Measurements from ENCODE around the gene LRP1B. TPM values are rescaled to one million over a fixed set of nuclear protein-coding genes. Genes with fewer than 3 reads are reported as not detected.

The LRP1B gene
- total RNA-seq, 6 experiments from 2014 or later, result 0.06 to 1.7 (median 0.15) TPM; not detected in 1

DNA sequence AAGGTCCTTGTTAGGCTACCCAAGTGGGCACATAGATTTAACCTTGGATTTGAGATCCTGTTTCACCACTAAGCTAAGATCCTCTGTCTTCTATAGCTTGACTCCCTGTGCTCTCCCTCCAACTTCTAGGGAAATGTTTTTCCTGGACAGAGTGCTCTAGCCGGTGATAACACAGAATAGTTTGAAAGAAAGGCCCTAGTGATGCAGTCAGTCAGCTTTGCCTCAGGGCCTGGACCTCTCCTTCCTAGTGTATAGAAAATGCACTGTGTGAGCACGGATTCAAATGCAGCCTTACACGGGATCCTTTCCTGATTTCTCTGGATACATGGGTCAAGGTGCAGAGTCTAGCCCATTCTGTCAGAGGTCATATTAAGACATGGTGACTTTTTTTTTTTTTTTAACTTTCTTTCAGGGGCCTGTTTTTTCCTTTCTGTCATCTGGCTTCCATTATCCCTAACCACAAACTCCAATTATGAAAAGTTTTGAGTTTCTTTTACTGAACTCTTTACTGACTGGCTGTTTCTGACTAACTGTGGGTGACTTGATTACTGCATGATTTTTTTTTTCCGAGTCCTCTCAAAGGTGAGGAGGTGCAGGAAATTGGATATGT is 122.6 kb downstream of the LRP1B start:
- ATAC-seq, result peak in 2 of 4 donors; percentile 31 to 40
- intact Hi-C loops (cut with DNase I), result no loop called here
- Histone ChIP-seq H3K9me3 (no peaks in the 10 kb centered on the region), H3K27ac (no peak overlapping the region), H3K27me3 (no peaks in the 10 kb centered on the region), H3K4me1 (no peaks in the 10 kb centered on the region), H3K4me3 (no peak overlapping the region), H3K36me3 (no peaks in the 10 kb centered on the region)
- DNase-seq, result no peak
- 66% methylated on average over 4 of the region's 4 CpGs for WGBS (ENCODE audit: insufficient coverage, low coverage, low lambda C conversion rate, missing lambda C conversion rate)
- TF ChIP-seq POLR2A (IDR thresholded peaks at IDR 0.05), result no peak
- TF ChIP-seq, protein P1, sequence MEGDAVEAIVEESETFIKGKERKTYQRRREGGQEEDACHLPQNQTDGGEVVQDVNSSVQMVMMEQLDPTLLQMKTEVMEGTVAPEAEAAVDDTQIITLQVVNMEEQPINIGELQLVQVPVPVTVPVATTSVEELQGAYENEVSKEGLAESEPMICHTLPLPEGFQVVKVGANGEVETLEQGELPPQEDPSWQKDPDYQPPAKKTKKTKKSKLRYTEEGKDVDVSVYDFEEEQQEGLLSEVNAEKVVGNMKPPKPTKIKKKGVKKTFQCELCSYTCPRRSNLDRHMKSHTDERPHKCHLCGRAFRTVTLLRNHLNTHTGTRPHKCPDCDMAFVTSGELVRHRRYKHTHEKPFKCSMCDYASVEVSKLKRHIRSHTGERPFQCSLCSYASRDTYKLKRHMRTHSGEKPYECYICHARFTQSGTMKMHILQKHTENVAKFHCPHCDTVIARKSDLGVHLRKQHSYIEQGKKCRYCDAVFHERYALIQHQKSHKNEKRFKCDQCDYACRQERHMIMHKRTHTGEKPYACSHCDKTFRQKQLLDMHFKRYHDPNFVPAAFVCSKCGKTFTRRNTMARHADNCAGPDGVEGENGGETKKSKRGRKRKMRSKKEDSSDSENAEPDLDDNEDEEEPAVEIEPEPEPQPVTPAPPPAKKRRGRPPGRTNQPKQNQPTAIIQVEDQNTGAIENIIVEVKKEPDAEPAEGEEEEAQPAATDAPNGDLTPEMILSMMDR (IDR thresholded peaks at IDR 0.05), result no peak

DNA sequence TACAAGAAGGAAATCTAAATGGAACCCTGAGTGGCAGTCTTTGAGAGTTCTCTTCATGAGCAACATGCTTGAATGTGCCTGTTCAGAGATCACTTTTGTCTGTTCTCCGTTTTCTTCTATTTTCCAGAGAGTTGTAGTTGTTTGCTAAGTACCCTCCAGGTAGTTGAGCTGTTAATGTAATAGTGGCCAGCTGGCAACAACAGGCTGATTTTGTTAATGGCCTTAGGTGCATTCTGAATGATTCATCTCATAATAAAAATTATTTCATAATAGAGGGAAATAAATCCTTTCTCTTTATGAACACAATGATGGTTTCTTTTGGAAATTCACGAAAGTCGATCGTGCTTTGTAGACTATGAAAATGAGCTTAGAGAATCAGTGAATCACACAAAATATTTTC is 136.8 kb downstream of the LRP1B start:
- H3K27me3 ChIP-seq, result no peaks in the 10 kb centered on the region
- no peaks in the 10 kb centered on the region for H3K9me3 ChIP-seq
- H3K4me3 ChIP-seq, result no peak overlapping the region
- H3K36me3 ChIP-seq, result no peaks in the 10 kb centered on the region
- intact Hi-C loops (cut with DNase I), result no loop called here
- 77% methylated on average over 4 of the region's 4 CpGs for WGBS (ENCODE audit: insufficient coverage, low coverage, low lambda C conversion rate, missing lambda C conversion rate)
- ATAC-seq (no peak), DNase-seq (no peak)
- no peaks in the 10 kb centered on the region for H3K4me1 ChIP-seq
- no peak overlapping the region for H3K27ac ChIP-seq
- TF ChIP-seq, protein P1 (IDR thresholded peaks at IDR 0.05), result no peak
- TF ChIP-seq POLR2A (IDR thresholded peaks at IDR 0.05), result no peak

DNA sequence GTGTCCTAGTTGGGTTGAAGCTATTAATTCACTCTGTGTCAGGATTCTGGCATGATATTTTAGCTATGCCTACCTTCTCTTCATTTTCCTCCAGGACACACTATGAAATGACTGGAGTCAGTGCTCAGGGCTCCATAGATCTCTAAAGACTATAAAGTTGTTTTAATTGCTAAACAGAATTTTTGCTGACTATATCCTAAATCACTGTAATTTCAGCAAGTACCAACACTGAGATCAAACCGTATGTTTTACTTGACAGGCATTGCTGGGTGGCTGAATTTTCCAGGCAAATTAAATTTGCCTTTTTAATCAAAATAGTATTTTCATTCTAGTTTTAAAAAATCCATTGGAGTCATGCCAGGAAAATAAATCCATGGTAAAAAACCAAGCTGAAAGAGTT is 138.1 kb downstream of the LRP1B start:
- H3K36me3 ChIP-seq, result no peaks in the 10 kb centered on the region
- WGBS (ENCODE audit: insufficient coverage, low coverage, low lambda C conversion rate, missing lambda C conversion rate), result 63% methylated on average over 1 of the region's 1 CpG
- H3K9me3 ChIP-seq, result no peaks in the 10 kb centered on the region
- DNase-seq, result no peak
- intact Hi-C loops (cut with DNase I), result no loop called here
- no peaks in the 10 kb centered on the region for H3K27me3 ChIP-seq
- no peak for TF ChIP-seq POLR2A (IDR thresholded peaks at IDR 0.05)
- TF ChIP-seq, protein P1 (IDR thresholded peaks at IDR 0.05), result no peak
- no peak overlapping the region for H3K27ac ChIP-seq
- H3K4me1 ChIP-seq, result no peaks in the 10 kb centered on the region
- no peak overlapping the region for H3K4me3 ChIP-seq
- ATAC-seq, result no peak

DNA sequence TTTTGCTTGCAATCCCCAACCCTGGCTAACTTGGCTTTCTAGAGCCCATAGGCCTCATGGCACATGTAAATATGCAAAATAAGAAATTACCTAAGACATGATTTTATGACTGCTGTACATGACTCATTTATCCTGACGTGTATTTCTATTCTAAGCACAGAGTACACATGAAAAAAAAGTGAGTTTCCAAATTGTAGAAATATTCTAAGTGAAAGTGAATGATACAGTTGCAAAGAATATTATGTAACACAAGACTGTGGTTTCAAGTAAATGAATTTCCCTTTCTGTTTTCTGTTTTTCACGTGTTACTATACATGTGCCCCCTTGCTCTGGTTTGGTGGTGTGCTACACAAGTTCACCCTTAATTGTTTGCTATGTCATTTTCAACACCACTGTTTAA is 162.4 kb downstream of the LRP1B start:
- no peaks in the 10 kb centered on the region for H3K36me3 ChIP-seq
- H3K4me1 ChIP-seq, result no peaks in the 10 kb centered on the region
- H3K4me3 ChIP-seq, result no peak overlapping the region
- ATAC-seq, result no peak
- DNase-seq, result no peak
- H3K27me3 ChIP-seq, result no peaks in the 10 kb centered on the region
- no peak for TF ChIP-seq POLR2A (IDR thresholded peaks at IDR 0.05)
- intact Hi-C loops (cut with DNase I), result no loop called here
- H3K9me3 ChIP-seq, result no peaks in the 10 kb centered on the region
- H3K27ac ChIP-seq, result no peak overlapping the region
- 33% methylated on average over 2 of the region's 2 CpGs for WGBS (ENCODE audit: insufficient coverage, low coverage, low lambda C conversion rate, missing lambda C conversion rate)

DNA sequence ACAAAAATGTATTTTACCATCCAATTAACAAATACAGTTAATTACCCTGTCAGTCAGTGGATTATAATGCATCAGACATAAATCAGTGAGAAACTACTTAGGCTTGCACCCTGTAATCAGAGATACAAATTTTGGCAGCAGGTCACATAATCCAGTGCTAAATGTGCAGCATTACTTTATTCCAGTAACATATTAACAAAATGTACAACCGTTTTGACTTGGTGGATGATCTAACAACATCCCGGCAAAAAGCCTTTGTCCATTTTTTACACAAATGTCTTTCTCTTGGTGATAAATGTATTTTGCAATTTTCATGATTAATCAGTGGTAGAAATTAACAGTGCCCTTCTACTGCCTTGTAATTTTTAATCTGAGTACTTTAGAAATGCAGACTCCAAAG is 162.8 kb downstream of the LRP1B start:
- H3K36me3 ChIP-seq, result no peaks in the 10 kb centered on the region
- H3K4me3 ChIP-seq, result no peak overlapping the region
- no peak overlapping the region for H3K27ac ChIP-seq
- 47% methylated on average over 2 of the region's 2 CpGs for WGBS (ENCODE audit: insufficient coverage, low coverage, low lambda C conversion rate, missing lambda C conversion rate)
- intact Hi-C loops (cut with DNase I), result no loop called here
- no peaks in the 10 kb centered on the region for H3K27me3 ChIP-seq
- no peak for DNase-seq
- TF ChIP-seq POLR2A (IDR thresholded peaks at IDR 0.05), result no peak
- TF ChIP-seq, protein P1 (IDR thresholded peaks at IDR 0.05), result no peak
- no peaks in the 10 kb centered on the region for H3K4me1 ChIP-seq
- no peak for ATAC-seq
- H3K9me3 ChIP-seq, result no peaks in the 10 kb centered on the region

Measured in right lobe of liver (tissue), 6 donors.